Endodermal cell (in vitro differentiated cells): ENCODE results near the gene RIN3. TPM values are rescaled to one million over a fixed set of nuclear protein-coding genes. Genes with fewer than 3 reads are reported as not detected.

Experiments
- DNase-seq: peaks from one replicate; pipeline ENCODE4 v3.0.0-alpha.2; 2017
- H3K27ac ChIP-seq: 2 replicates; pipeline ENCODE4 v1.5.1; 2013; ENCODE audit warnings: mild to moderate bottlenecking, low read depth, low read length, moderate library complexity
- H3K27me3 ChIP-seq: 2 replicates; pipeline ENCODE4 v1.6.1; 2013; ENCODE audit warnings: mild to moderate bottlenecking, low read length, moderate library complexity; ENCODE audit not compliant: insufficient read depth, control insufficient read depth, poor library complexity, severe bottlenecking
- H3K36me3 ChIP-seq: 2 replicates; pipeline ENCODE4 v1.7.0; 2013; ENCODE audit warnings: mild to moderate bottlenecking, low read length, moderate library complexity; ENCODE audit not compliant: control insufficient read depth, insufficient read depth
- H3K4me1 ChIP-seq: one replicate; pipeline ENCODE4 v1.7.0; 2013; ENCODE audit warnings: low read length; ENCODE audit not compliant: control insufficient read depth, insufficient read depth
- H3K4me3 ChIP-seq: 2 replicates; pipeline ENCODE4 v1.5.1; 2013; ENCODE audit warnings: mild to moderate bottlenecking, low read length, moderate library complexity
- H3K9ac ChIP-seq: 2 replicates; pipeline ENCODE4 v1.6.1; 2013; ENCODE audit warnings: mild to moderate bottlenecking, low read length, moderate library complexity; ENCODE audit not compliant: poor library complexity, severe bottlenecking; ENCODE audit errors: extremely low read depth
- H3K9me3 ChIP-seq: 2 replicates; pipeline ENCODE4 v1.6.1; 2013; ENCODE audit warnings: mild to moderate bottlenecking, low read length, moderate library complexity; ENCODE audit not compliant: control insufficient read depth
- H3K27ac Mint-ChIP-seq: 2 replicates; pipeline ENCODE4 v1.8.0; 2020; ENCODE audit warnings: mixed read lengths
- H3K27me3 Mint-ChIP-seq: 2 replicates; pipeline ENCODE4 v1.8.0; 2021; ENCODE audit warnings: mild to moderate bottlenecking, mixed read lengths; ENCODE audit not compliant: insufficient read depth
- H3K36me3 Mint-ChIP-seq: 2 replicates; pipeline ENCODE4 v1.8.0; 2020; ENCODE audit warnings: low read depth, mixed read lengths
- H3K4me1 Mint-ChIP-seq: 2 replicates; pipeline ENCODE4 v1.8.0; 2020; ENCODE audit warnings: mixed read lengths
- H3K4me3 Mint-ChIP-seq: 2 replicates; pipeline ENCODE4 v1.8.0; 2020; ENCODE audit warnings: mild to moderate bottlenecking, moderate library complexity, mixed read lengths
- H3K9me3 Mint-ChIP-seq: 2 replicates; pipeline ENCODE4 v1.8.0; 2020; ENCODE audit warnings: mild to moderate bottlenecking, mixed read lengths
- WGBS, 2 experiments: methylation state at CpG; one replicate each; pipeline versions ENCODE4 v1.1.5 to v1.1.7; 2013; ENCODE audit warnings: missing lambda C conversion rate in 2 of 2, mixed read lengths in 1 of 2; ENCODE audit not compliant: insufficient coverage in 1 of 2, insufficient read length in 1 of 2; 5-methylcytosine and 5-hydroxymethylcytosine counted together
- total RNA-seq, 2 donors: library from RNA; stranded (reverse); fragmentation: NEBNext Ultra II Directional in 1 of 2; extraction: Animal tissue kit (Norgen Biotek cat#: 25700) in 1 of 2; gene quantifications; 2 replicates in 1 of 2; 3 replicates in 1 of 2; pipeline ENCODE4 v1.2.1, GENCODE V29; 2021
- TF ChIP-seq, protein P1 (sequence below): fragments of 200-600 bp; sonication (generic); conservative IDR thresholded peaks from 2 replicates; pipeline ENCODE4 v1.5.0; 2021; ENCODE audit warnings: antibody characterized with exemption, mild to moderate bottlenecking

RIN3 gene
- total RNA-seq, 2 donors from 2014 or later, result 5.2 to 6.0 TPM

DNA sequence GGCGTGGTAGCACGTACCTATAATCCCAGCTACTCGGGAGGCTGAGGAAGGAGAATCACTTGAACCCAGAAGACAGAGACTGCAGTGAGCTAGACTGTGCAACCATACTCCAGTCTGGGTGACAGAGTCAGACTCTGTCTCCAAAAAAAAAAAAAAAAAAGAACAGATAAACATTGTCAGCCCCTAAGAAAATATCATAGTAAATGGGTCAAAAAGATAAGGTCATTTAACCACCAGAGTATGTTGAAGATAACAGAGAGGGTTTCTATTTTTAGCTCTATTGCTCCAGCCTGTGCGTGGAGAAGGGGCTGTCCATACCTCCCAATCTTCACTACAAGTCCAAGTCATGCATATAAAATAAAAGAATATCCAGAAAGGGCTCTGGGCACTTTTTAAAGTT, 219.4 kb downstream of the RIN3 start:
- 99 to 100% methylated on average over 3 to 4 of the region's 4 CpGs for WGBS, 2 experiments

GRCh38 chr14:92734618-92735017, 221.0 kb downstream of the RIN3 start:
- no peaks in the 10 kb centered on the region for H3K27me3 Mint-ChIP-seq
- H3K9me3 Mint-ChIP-seq, result no peaks in the 10 kb centered on the region
- H3K4me1 ChIP-seq, result no peaks in the 10 kb centered on the region
- H3K27me3 ChIP-seq, result no peaks in the 10 kb centered on the region
- no peak overlapping the region for H3K27ac ChIP-seq
- peaks cover 11% of the 10 kb centered on the region for H3K4me1 Mint-ChIP-seq
- H3K4me3 Mint-ChIP-seq, result no peak overlapping the region
- peaks cover 32% of the 10 kb centered on the region for H3K36me3 Mint-ChIP-seq
- H3K27ac Mint-ChIP-seq, result no peak overlapping the region
- no peak for DNase-seq
- 98 to 100% methylated on average over 2 to 6 of the region's 7 CpGs for WGBS, 2 experiments
- H3K9me3 ChIP-seq, result peaks cover 9% of the 10 kb centered on the region
- H3K9ac ChIP-seq, result no peak overlapping the region
- no peak overlapping the region for H3K4me3 ChIP-seq
- TF ChIP-seq, protein P1, sequence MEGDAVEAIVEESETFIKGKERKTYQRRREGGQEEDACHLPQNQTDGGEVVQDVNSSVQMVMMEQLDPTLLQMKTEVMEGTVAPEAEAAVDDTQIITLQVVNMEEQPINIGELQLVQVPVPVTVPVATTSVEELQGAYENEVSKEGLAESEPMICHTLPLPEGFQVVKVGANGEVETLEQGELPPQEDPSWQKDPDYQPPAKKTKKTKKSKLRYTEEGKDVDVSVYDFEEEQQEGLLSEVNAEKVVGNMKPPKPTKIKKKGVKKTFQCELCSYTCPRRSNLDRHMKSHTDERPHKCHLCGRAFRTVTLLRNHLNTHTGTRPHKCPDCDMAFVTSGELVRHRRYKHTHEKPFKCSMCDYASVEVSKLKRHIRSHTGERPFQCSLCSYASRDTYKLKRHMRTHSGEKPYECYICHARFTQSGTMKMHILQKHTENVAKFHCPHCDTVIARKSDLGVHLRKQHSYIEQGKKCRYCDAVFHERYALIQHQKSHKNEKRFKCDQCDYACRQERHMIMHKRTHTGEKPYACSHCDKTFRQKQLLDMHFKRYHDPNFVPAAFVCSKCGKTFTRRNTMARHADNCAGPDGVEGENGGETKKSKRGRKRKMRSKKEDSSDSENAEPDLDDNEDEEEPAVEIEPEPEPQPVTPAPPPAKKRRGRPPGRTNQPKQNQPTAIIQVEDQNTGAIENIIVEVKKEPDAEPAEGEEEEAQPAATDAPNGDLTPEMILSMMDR, result no peak
- H3K36me3 ChIP-seq, result peaks cover 19% of the 10 kb centered on the region

More for the DNA sequence above, 219.4 kb downstream of the RIN3 start:
- no peak overlapping the region for H3K27ac Mint-ChIP-seq
- DNase-seq, result no peak
- H3K9me3 Mint-ChIP-seq, result no peaks in the 10 kb centered on the region
- Histone ChIP-seq H3K36me3 (peaks cover 22% of the 10 kb centered on the region), H3K4me1 (no peaks in the 10 kb centered on the region), H3K9me3 (peaks cover 9% of the 10 kb centered on the region), H3K9ac (no peak overlapping the region), H3K27ac (no peak overlapping the region), H3K27me3 (no peaks in the 10 kb centered on the region), H3K4me3 (no peak overlapping the region)
- H3K27me3 Mint-ChIP-seq, result no peaks in the 10 kb centered on the region
- TF ChIP-seq, protein P1, result no peak
- H3K4me3 Mint-ChIP-seq, result no peak overlapping the region
- peaks cover 32% of the 10 kb centered on the region for H3K36me3 Mint-ChIP-seq
- H3K4me1 Mint-ChIP-seq, result peaks cover 16% of the 10 kb centered on the region

DNA sequence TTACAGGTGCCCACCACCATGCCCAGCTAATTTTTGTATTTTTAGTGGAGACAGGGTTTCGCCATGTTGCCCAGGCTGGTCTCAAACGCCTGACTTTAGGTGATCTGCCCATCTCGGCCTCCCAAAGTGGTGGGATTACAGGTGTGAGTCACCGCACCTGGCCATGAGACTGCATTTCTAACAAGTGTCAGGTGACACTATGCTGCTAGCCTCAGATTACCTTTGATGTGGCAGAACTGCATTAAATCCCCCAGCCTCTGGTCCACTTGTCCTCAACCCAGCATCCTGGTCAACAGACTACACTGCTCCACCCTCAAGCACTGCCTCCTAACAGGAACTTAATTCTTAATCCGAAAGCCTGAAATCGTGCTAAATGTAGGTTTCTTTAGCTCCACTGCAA, 221.8 kb downstream of the RIN3 start:
- Histone ChIP-seq H3K4me1 (no peaks in the 10 kb centered on the region), H3K9ac (no peak overlapping the region), H3K36me3 (peaks cover 19% of the 10 kb centered on the region), H3K4me3 (no peak overlapping the region), H3K27ac (no peak overlapping the region), H3K27me3 (no peaks in the 10 kb centered on the region), H3K9me3 (peaks cover 9% of the 10 kb centered on the region)
- no peak overlapping the region for H3K27ac Mint-ChIP-seq
- H3K9me3 Mint-ChIP-seq, result no peaks in the 10 kb centered on the region
- DNase-seq, result no peak
- TF ChIP-seq, protein P1, result no peak
- H3K36me3 Mint-ChIP-seq, result peaks cover 29% of the 10 kb centered on the region
- no peak overlapping the region for H3K4me3 Mint-ChIP-seq
- no peaks in the 10 kb centered on the region for H3K27me3 Mint-ChIP-seq
- 90 to 100% methylated on average over 6 of the region's 6 CpGs for WGBS, 2 experiments
- H3K4me1 Mint-ChIP-seq, result peaks cover 10% of the 10 kb centered on the region
